ENCODE data around the gene TAAR5.
"Not testable (repeated sequence)": the region's sequence is repeated elsewhere in the genome, so short reads cannot be mapped to it uniquely, and the experiment has no call there.

GRCh38 chr6:132635288-132635687 is 45.7 kb upstream of the TAAR5 start:
- TF ChIP-seq EZH2 (IDR thresholded peaks at IDR 0.05; ENCODE audit: low read length, missing control alignments); CTCF (conservative IDR thresholded peaks at IDR 0.05 in 1 of 2, IDR thresholded peaks at IDR 0.05 in 1 of 2; ENCODE audit: low read depth in 1 of 2, low read length in 2 of 2): not testable (repeated sequence)
